BE2C (cell line): Measurements from ENCODE around the gene ENTR1.
"Not testable (repeated sequence)": the region's sequence is repeated elsewhere in the genome, so short reads cannot be mapped to it uniquely, and the experiment has no call there.

Experiments
- DNase-seq: peaks from one replicate; pipeline ENCODE4 v3.0.0-alpha.2; 2020
- H3K27me3 ChIP-seq: fragments of 250-450 bp; sonication (Bioruptor Pico); 2 replicates; pipeline ENCODE4 v1.5.1; 2020; ENCODE audit warnings: mild to moderate bottlenecking
- H3K36me3 ChIP-seq: fragments of 250-450 bp; sonication (Bioruptor Pico); 2 replicates; pipeline ENCODE4 v1.5.1; 2020; ENCODE audit warnings: mild to moderate bottlenecking
- H3K4me1 ChIP-seq: fragments of 250-450 bp; sonication (Bioruptor Pico); 2 replicates; pipeline ENCODE4 v1.5.1; 2020
- H3K4me3 ChIP-seq: 2 replicates; pipeline ENCODE4 v1.5.1; 2011; ENCODE audit warnings: low read depth, low read length
- H3K9me3 ChIP-seq: fragments of 250-450 bp; sonication (Bioruptor Pico); 2 replicates; pipeline ENCODE4 v1.5.1; 2020
- CTCF ChIP-seq: IDR thresholded peaks from 2 replicates; pipeline ENCODE4 v1.5.1; 2012; ENCODE audit warnings: mild to moderate bottlenecking, low read depth, low read length

The ENTR1 gene

GRCh38 chr9:136409557-136410455, 608 bp downstream of the ENTR1 start:
- TF ChIP-seq CTCF, result no peak
- Histone ChIP-seq H3K36me3 (peaks cover 68% of the 10 kb centered on the region), H3K27me3 (no peaks in the 10 kb centered on the region), H3K4me3 (peak overlapping the region; percentile 85), H3K4me1 (peaks cover 13% of the 10 kb centered on the region; the same call in 1 of the 2 replicates), H3K9me3 (no peaks in the 10 kb centered on the region)
- peak; percentile 51 for DNase-seq

GRCh38 chr9:136407911-136408310, 2.5 kb downstream of the ENTR1 start:
- peaks cover 13% of the 10 kb centered on the region; the same call in 1 of the 2 replicates for H3K4me1 ChIP-seq
- DNase-seq, result no peak
- H3K9me3 ChIP-seq, result no peaks in the 10 kb centered on the region
- TF ChIP-seq CTCF, result no peak
- no peaks in the 10 kb centered on the region for H3K27me3 ChIP-seq
- no peak overlapping the region for H3K4me3 ChIP-seq
- H3K36me3 ChIP-seq, result peaks cover 63% of the 10 kb centered on the region

GRCh38 chr9:136407061-136407460, 3.4 kb downstream of the ENTR1 start:
- peaks cover 58% of the 10 kb centered on the region for H3K36me3 ChIP-seq
- H3K4me3 ChIP-seq, H3K4me1 ChIP-seq, DNase-seq, H3K9me3 ChIP-seq, H3K27me3 ChIP-seq: not testable (repeated sequence)

- peaks cover 66% of the 10 kb centered on the region for H3K36me3 ChIP-seq
- H3K9me3 ChIP-seq, H3K4me3 ChIP-seq, H3K4me1 ChIP-seq, H3K27me3 ChIP-seq, DNase-seq: not testable (repeated sequence)
Observed at GRCh38 chr9:136405904-136406303, 4.5 kb downstream of the ENTR1 start.

- no peaks in the 10 kb centered on the region for H3K27me3 ChIP-seq
- no peak for TF ChIP-seq CTCF
- peaks cover 6% of the 10 kb centered on the region for H3K4me1 ChIP-seq
- no peaks in the 10 kb centered on the region for H3K9me3 ChIP-seq
- no peak overlapping the region for H3K4me3 ChIP-seq
- no peak for DNase-seq
- peaks cover 66% of the 10 kb centered on the region for H3K36me3 ChIP-seq
Observed at GRCh38 chr9:136405481-136405880, 4.9 kb downstream of the ENTR1 start.

GRCh38 chr9:136404801-136405136, 5.6 kb downstream of the ENTR1 start:
- DNase-seq, result no peak
- H3K36me3 ChIP-seq, result peaks cover 66% of the 10 kb centered on the region
- H3K9me3 ChIP-seq, result no peaks in the 10 kb centered on the region
- no peaks in the 10 kb centered on the region for H3K27me3 ChIP-seq
- no peak overlapping the region for H3K4me3 ChIP-seq
- H3K4me1 ChIP-seq, result peaks cover 8% of the 10 kb centered on the region
- no peak for TF ChIP-seq CTCF

GRCh38 chr9:136403915-136404800, 6.3 kb downstream of the ENTR1 start:
- Histone ChIP-seq H3K4me1 (peaks cover 5% of the 10 kb centered on the region), H3K9me3 (no peaks in the 10 kb centered on the region), H3K27me3 (no peaks in the 10 kb centered on the region), H3K4me3 (no peak overlapping the region), H3K36me3 (peaks cover 66% of the 10 kb centered on the region)
- no peak for DNase-seq
- TF ChIP-seq CTCF, result no peak
